ACHN (cell line): ENCODE results near the gene FYTTD1.
"Not testable (repeated sequence)": the region's sequence is repeated elsewhere in the genome, so short reads cannot be mapped to it uniquely, and the experiment has no call there.

Experiments used
- DNase-seq: peaks from one replicate; pipeline ENCODE4 v3.0.0-alpha.2; 2015
- in situ Hi-C: cut with HindIII; loops from 2 replicates; pipeline ENCODE4 v1.10.0; 2017; ENCODE audit warnings: low sequenced_read_pairs, low pct_ligation_motif_present, low pct_unique_long_range_greater_than_20kb

The FYTTD1 gene, protein sequence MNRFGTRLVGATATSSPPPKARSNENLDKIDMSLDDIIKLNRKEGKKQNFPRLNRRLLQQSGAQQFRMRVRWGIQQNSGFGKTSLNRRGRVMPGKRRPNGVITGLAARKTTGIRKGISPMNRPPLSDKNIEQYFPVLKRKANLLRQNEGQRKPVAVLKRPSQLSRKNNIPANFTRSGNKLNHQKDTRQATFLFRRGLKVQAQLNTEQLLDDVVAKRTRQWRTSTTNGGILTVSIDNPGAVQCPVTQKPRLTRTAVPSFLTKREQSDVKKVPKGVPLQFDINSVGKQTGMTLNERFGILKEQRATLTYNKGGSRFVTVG

GRCh38 chr3:197749601-197750395 lies at the start of gene FYTTD1:
Gene FYTTD1, plus strand, starts transcription at chr3:197749883. Its CDS starts 89 bp downstream, at chr3:197749972.
- in situ Hi-C loops, result no loop called here

DNA sequence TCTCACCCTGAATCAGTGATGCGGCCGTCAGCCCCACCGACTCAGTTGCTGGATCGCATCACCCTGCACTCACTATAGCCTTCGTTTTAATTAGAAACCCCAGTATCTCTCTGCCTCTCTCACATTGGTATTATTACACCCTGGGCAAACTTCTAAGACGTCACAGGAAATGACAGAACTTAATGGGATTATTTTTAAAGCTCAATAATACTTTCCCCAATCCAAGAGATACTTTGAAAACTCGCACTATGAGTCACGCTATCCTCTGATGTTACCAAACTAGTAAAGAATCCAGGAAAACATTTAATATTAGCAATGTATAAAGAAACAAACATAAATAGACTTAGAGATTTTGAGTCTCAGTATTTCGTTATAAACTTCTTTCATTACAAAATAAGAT lies 49.6 kb upstream of the FYTTD1 start:
- in situ Hi-C loops, result no loop called here

More at GRCh38 chr3:197749601-197750395, at the start of gene FYTTD1:
- DNase-seq, result peak; percentile 75

GRCh38 chr3:197701841-197702240 lies 47.8 kb upstream of the FYTTD1 start:
- DNase-seq, result no peak
- in situ Hi-C loops, result no loop called here

More for the DNA sequence above, 49.6 kb upstream of the FYTTD1 start:
- DNase-seq, result no peak

DNA sequence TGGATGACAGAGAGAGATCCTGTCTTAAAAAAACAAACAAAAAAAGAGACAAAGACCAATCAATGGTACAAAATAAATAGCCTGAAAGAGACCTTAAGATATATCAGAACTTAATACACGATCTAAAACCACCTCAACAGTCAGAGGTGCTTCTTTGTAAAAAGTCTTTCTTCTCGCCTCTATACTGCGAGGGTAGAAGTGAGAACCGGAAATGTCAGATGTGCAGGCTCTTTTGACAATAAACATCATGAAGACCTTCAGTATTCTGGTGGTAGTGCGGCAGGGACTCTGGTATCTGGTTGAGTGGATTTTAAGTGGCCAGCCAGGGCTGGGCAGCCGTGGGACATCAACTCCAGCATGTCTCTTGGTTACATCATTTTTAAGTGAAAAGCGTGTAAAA lies 43.0 kb upstream of the FYTTD1 start:
- in situ Hi-C loops, result no loop called here
- no peak for DNase-seq

DNA sequence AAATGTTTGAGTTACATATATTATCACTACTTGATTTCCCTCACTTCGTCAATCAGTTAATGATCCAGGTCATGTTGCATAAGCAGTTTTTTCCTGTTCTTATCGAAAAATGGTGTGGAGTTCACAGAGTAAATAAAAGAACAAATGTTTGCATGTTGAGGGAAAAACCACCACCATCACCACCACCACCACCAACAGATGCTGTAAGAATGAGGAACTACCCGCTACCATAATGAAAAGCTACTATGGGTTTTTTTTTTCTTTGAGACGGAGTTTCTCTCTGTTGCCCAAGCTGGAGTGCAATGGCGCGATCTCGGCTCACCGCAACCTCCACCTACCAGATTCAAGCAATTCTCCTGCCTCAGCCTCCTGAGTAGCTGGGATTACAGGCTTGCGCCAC lies 40.5 kb upstream of the FYTTD1 start:
- DNase-seq, result no peak
- in situ Hi-C loops, result no loop called here

DNA sequence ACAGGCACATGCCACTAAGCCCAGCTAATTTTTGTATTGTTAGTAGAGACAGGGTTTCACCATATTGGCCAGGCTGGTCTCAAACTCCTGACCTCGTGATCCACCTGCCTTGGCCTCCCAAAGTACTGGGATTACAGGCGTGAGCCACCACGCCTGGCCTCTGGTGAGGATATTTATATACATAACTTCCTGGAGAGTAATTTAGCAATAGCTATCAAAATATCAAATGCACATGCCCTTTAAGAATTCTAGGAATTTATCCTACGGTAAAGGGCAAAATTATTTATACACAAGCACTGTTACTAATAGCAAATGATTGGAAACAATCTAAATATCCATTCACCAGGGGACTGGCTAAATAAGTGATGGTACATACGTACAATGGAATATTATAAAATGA lies 38.7 kb upstream of the FYTTD1 start:
- DNase-seq, in situ Hi-C loops: not testable (repeated sequence)

DNA sequence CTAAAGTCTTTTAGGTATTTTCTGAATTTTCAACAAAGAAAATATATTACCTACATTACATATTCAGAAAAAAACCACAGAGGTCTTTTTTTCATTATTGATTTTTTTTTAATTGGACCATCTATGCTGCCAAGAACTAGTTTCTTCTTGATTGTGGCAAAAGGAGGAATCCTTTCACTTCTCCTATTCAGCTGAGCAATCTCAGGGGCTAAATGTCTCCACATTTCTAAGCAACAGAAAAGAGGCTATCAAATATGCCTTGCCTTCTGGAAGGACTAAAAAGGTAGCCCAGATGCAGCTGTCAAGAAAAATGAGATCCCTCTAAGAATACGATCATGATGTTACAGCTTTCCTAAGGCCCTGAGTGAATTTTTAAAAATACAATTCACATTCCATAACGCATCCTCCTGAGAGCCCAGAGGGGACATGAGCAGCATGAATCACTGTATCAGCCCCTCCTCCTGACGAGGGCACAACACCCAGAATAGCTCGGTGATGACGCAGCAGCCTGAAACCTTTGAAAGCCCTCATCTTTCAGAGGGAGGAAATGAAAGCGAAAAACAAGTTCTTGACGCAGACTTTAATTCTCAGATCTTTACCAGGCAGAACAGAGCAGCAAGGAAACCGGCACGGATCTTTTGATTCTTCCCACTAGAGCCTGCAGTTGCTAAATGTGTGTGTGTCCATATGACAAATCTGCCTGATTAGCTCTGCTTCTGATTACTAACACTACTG lies 37.5 kb upstream of the FYTTD1 start:
- DNase-seq, result peak; percentile 95
- in situ Hi-C loops, result no loop called here

GRCh38 chr3:197713477-197713822 lies 36.2 kb upstream of the FYTTD1 start:
- in situ Hi-C loops, result no loop called here

DNA sequence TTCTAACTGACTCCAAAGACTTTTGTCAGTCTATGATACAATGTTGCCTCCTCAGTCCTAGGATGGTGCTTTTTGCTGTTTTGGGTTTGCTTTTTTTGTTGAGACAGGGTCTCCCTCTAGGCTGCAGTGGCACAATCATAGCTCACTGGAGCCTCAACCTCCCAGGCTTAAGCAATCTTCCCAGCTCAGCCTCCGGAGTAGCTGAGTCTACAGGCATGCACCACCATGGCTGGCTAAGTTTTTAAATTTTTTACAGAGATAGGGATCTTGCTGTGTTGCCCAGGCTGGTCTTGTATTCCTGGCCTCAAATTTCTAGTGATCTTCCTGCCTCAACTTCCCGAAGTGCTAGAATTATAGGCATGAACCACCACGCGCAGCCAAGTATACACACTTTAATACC lies 35.4 kb upstream of the FYTTD1 start:
- in situ Hi-C loops, result no loop called here

More at GRCh38 chr3:197713477-197713822, 36.2 kb upstream of the FYTTD1 start:
- DNase-seq, result no peak

DNA sequence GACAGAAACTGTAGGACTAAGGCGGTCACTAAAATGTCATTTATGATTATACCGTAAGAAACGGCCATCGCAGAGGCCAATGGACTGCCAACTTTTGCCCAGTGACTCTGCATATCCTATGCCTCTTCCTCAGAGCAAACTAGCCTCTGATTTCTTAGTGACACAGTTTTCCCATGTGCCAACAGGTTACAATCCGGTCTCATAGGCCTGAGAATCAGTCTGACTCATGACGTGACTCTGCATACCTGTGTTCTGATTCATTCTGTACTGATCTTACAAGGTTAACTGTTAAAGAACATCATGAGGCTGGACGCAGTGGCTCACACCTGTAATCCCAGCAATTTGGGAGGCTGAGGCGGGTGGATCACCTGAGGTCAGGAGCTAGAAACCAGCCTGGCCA lies 30.8 kb upstream of the FYTTD1 start:
- in situ Hi-C loops, result no loop called here
- DNase-seq, result peak; percentile 92

More for the DNA sequence above, 35.4 kb upstream of the FYTTD1 start:
- DNase-seq, result no peak

DNA sequence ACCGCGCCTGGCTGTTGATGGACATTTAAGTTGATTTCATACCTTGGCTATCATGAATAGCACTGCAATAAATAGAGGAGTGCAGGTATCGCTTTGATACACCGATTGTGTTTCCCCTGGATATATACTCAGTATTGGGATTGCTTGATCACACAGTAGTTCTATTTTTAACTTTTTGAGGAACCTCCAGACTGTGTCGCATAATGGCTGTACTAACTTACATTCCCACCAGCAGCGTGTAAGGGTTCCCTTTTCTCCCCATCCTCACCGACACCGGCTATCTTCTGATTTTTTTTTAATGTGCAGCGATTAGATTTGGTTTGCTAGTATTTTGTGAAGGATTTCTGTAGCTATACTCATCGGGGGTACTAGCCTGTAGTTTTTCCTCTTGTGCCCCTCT lies 29.0 kb upstream of the FYTTD1 start:
- DNase-seq, result no peak
- in situ Hi-C loops, result no loop called here

- no peak for DNase-seq
- in situ Hi-C loops, result no loop called here
Observed at GRCh38 chr3:197722734-197723133, 26.9 kb upstream of the FYTTD1 start.

DNA sequence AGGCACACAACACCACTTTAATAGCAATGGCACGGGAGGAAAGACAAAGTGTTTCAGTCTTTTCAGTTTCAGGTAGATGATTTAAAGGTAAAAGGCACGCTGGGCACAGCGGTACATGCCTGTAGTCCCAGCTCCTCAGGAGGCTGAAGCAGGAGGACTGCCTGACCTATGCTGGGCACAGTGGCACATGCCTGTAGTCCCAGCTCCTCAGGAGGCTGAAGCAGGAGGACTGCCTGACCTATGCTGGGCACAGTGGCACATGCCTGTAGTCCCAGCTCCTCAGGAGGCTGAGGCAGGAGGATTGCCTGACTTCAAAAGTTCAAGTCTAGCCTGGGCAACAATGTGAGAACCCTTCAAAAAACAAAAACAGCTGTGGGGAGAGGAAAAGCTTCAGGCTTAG lies 21.8 kb upstream of the FYTTD1 start:
- in situ Hi-C loops, DNase-seq: not testable (repeated sequence)

DNA sequence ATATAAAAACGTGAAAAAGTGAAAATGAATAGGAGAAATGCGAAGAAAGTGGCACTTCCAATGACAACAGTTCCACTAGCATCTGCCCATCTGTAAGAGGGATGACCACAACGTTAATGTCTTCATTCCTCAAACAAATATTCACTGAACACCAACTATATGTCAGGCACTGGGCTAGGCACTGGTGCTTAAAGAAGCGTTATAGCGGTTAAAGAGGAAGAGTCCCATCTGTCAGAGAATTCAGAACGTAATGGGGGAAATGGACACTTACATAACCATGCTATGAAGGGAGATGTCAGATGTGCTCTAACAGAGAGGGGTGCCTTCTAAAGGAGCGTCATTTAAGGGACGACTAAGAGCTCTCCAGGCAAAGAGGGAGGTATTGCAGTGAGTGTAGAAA lies 21.2 kb upstream of the FYTTD1 start:
- in situ Hi-C loops, result no loop called here
- DNase-seq, result no peak

DNA sequence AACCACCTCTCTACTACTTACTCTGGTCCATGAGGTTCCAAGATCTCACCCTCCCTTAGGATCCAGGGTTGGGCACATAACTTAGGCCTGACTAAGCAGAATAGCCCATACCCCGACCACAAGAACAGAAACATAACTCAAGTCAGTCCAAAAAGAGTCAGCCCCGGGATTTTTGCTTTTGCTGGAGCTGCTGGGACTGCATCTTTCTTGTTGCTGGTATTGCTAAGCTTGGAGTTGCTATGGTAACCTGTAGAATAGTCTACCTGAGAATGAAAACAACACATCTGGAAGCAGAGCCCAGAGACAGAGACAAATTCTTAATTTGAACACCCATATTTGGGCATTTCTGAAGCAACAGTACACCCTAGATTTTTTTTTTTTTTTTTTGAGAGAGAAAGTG lies 19.5 kb upstream of the FYTTD1 start:
- DNase-seq, result peak; percentile 79
- in situ Hi-C loops, result no loop called here

DNA sequence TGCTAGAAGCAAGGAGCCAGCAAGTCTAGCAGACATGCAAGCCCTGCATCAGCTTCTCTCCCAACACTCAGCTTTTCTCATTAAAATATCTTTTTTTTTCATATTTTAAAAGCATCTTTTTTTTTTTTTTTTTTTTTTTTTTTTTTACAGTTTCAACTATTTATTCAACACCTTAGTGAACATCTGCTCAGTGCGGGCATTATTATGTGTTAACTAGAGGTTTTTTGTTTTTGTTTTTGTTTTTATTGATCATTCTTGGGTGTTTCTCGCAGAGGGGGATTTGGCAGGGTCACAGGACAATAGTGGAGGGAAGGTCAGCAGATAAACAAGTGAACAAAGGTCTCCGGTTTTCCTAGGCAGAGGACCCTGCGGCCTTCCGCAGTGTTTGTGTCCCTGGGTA lies 18.9 kb upstream of the FYTTD1 start:
- in situ Hi-C loops, DNase-seq: not testable (repeated sequence)

- DNase-seq, in situ Hi-C loops: not testable (repeated sequence)
Observed at GRCh38 chr3:197731483-197731882, 18.2 kb upstream of the FYTTD1 start.

DNA sequence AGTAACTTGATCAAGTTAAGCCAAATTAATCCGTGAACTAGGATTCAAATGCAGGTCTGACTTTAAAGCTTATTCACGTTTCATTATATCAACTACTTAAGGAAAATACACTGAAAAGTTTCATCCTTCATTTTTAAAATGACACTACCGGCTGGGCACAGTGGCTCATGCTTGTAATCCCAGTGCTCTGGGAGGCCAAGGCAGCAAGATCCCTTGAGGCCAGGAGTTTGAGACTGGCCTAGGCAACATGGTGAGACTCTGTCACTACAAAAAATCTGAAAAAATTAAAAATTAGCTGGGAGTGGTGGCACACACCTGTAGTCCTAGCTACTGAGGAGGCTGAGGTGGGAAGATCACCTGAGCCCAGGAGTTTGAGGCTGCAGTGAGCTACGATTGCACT lies 16.6 kb upstream of the FYTTD1 start:
- no peak for DNase-seq
- in situ Hi-C loops, result no loop called here

- no peak for DNase-seq
Observed at GRCh38 chr3:197734667-197735318, 14.9 kb upstream of the FYTTD1 start.

More at GRCh38 chr3:197734667-197735318, 14.9 kb upstream of the FYTTD1 start:
- in situ Hi-C loops, result no loop called here
